ENCODE results near the gene EDNRA. TPM values are rescaled to one million over a fixed set of nuclear protein-coding genes. Genes with fewer than 3 reads are reported as not detected.

EDNRA gene
- total RNA-seq, 6 donors from 2014 or later = 7.3 to 32.2 (median 10.2) TPM

GRCh38 chr4:147539959-147540358, 59.1 kb downstream of the EDNRA start:
- H3K4me3 ChIP-seq = no peak overlapping the region
- no peaks in the 10 kb centered on the region for H3K4me1 ChIP-seq
- no peaks in the 10 kb centered on the region for H3K36me3 ChIP-seq
- TF ChIP-seq POLR2AphosphoS5 (IDR thresholded peaks at IDR 0.05) = no peak
- TF ChIP-seq POLR2A (IDR thresholded peaks at IDR 0.05) = no peak
- TF ChIP-seq EP300 (IDR thresholded peaks at IDR 0.05) = no peak
- TF ChIP-seq CTCF (IDR thresholded peaks at IDR 0.05) = no peak
- ATAC-seq (ENCODE audit: low FRiP score in 2 of 2) = no peak
- no peak for DNase-seq
- no peak overlapping the region for H3K27ac ChIP-seq
- WGBS, 2 donors = 80 to 92% methylated on average over 4 of the region's 4 CpGs
- H3K27me3 ChIP-seq = no peaks in the 10 kb centered on the region
- H3K9me3 ChIP-seq = no peaks in the 10 kb centered on the region

- DNase-seq (peak in 1 of 2 donors; percentile 18), ATAC-seq (ENCODE audit: low FRiP score in 2 of 2) (no peak)
- TF ChIP-seq POLR2AphosphoS5 (IDR thresholded peaks at IDR 0.05) = no peak
- TF ChIP-seq EP300 (IDR thresholded peaks at IDR 0.05) = no peak
- TF ChIP-seq POLR2A (IDR thresholded peaks at IDR 0.05) = no peak
- TF ChIP-seq CTCF (IDR thresholded peaks at IDR 0.05) = no peak
- WGBS, 2 donors = 88 to 93% methylated on average over 17 of the region's 17 CpGs
- Histone ChIP-seq H3K27ac (no peak overlapping the region), H3K36me3 (no peaks in the 10 kb centered on the region), H3K27me3 (no peaks in the 10 kb centered on the region), H3K4me3 (no peak overlapping the region), H3K4me1 (no peaks in the 10 kb centered on the region), H3K9me3 (no peaks in the 10 kb centered on the region)
Observed at GRCh38 chr4:147542229-147542990, 61.5 kb downstream of the EDNRA start.

GRCh38 chr4:147543034-147543433, 62.1 kb downstream of the EDNRA start:
- Histone ChIP-seq H3K4me3 (no peak overlapping the region), H3K27ac (no peak overlapping the region), H3K4me1 (no peaks in the 10 kb centered on the region), H3K36me3 (no peaks in the 10 kb centered on the region), H3K9me3 (no peaks in the 10 kb centered on the region), H3K27me3 (no peaks in the 10 kb centered on the region)
- TF ChIP-seq EP300 (IDR thresholded peaks at IDR 0.05) = no peak
- no peak for TF ChIP-seq POLR2AphosphoS5 (IDR thresholded peaks at IDR 0.05)
- no peak for TF ChIP-seq POLR2A (IDR thresholded peaks at IDR 0.05)
- TF ChIP-seq CTCF (IDR thresholded peaks at IDR 0.05) = no peak
- DNase-seq = no peak
- no peak for ATAC-seq (ENCODE audit: low FRiP score in 2 of 2)
- WGBS, 2 donors = 60 to 87% methylated on average over 1 of the region's 1 CpG

- ATAC-seq (ENCODE audit: low FRiP score in 2 of 2) (no peak), DNase-seq (no peak)
- TF ChIP-seq EP300 (IDR thresholded peaks at IDR 0.05) = no peak
- WGBS, 2 donors = 45 to 57% methylated on average over 2 of the region's 2 CpGs
- Histone ChIP-seq H3K36me3 (no peaks in the 10 kb centered on the region), H3K4me3 (no peak overlapping the region), H3K9me3 (no peaks in the 10 kb centered on the region), H3K4me1 (no peaks in the 10 kb centered on the region), H3K27me3 (no peaks in the 10 kb centered on the region), H3K27ac (no peak overlapping the region)
Observed at GRCh38 chr4:147546349-147546748, 65.5 kb downstream of the EDNRA start.

- DNase-seq (no peak), ATAC-seq (ENCODE audit: low FRiP score in 2 of 2) (no peak)
- 88 to 93% methylated on average over 4 of the region's 4 CpGs for WGBS, 2 donors
- no peaks in the 10 kb centered on the region for H3K27me3 ChIP-seq
- H3K36me3 ChIP-seq = no peaks in the 10 kb centered on the region
- H3K27ac ChIP-seq = no peak overlapping the region
- no peaks in the 10 kb centered on the region for H3K9me3 ChIP-seq
- TF ChIP-seq CTCF (IDR thresholded peaks at IDR 0.05) = no peak
- no peak for TF ChIP-seq POLR2A (IDR thresholded peaks at IDR 0.05)
- TF ChIP-seq EP300 (IDR thresholded peaks at IDR 0.05) = no peak
- TF ChIP-seq POLR2AphosphoS5 (IDR thresholded peaks at IDR 0.05) = no peak
- no peak overlapping the region for H3K4me3 ChIP-seq
- no peaks in the 10 kb centered on the region for H3K4me1 ChIP-seq
Observed at GRCh38 chr4:147547314-147548056, 66.6 kb downstream of the EDNRA start.
